Subcutaneous abdominal adipose tissue (tissue), 5 donors: ENCODE results near the gene CEACAM7.

Source experiments
- H3K27ac ChIP-seq: one replicate; pipeline ENCODE4 v1.7.0; 2013; ENCODE audit warnings: low read depth, mild to moderate bottlenecking, inconsistent platforms, low read length, moderate library complexity
- H3K27me3 ChIP-seq, 5 donors: one replicate each; pipeline ENCODE4 v1.7.0; 2013; ENCODE audit warnings: low read length in 5 of 5, inconsistent platforms in 1 of 5; ENCODE audit not compliant: control insufficient read depth in 5 of 5, insufficient read depth in 4 of 5
- H3K36me3 ChIP-seq, 5 donors: one replicate each; pipeline ENCODE4 v1.7.0; 2013; ENCODE audit warnings: low read length in 5 of 5; ENCODE audit not compliant: control insufficient read depth in 5 of 5, insufficient read depth in 5 of 5
- H3K4me1 ChIP-seq, 5 donors: one replicate each; pipeline ENCODE4 v1.7.0; 2013; ENCODE audit warnings: low read length in 5 of 5, mild to moderate bottlenecking in 3 of 5, moderate library complexity in 1 of 5; ENCODE audit not compliant: control insufficient read depth in 5 of 5, insufficient read depth in 5 of 5
- H3K4me3 ChIP-seq, 5 donors: one replicate each; pipeline ENCODE4 v1.7.0; 2013; ENCODE audit warnings: low read length in 5 of 5, low read depth in 1 of 5
- H3K9ac ChIP-seq, 5 donors: one replicate each; pipeline ENCODE4 v1.7.0; 2013; ENCODE audit warnings: low read length in 5 of 5, mild to moderate bottlenecking in 4 of 5, moderate library complexity in 3 of 5
- H3K9me3 ChIP-seq, 5 donors: one replicate each; pipeline ENCODE4 v1.7.0; 2013; ENCODE audit warnings: low read length in 5 of 5; ENCODE audit not compliant: control insufficient read depth in 5 of 5
- donor health status: healthy.
- donor health status: healthy.
- donor health status: healthy.
- donor health status: healthy.
- donor health status: healthy.

CEACAM7 gene

GRCh38 chr19:41688098-41688497 is at the start of gene CEACAM7:
CEACAM7 (minus strand) TSS chr19:41688270; CDS start chr19:41688165, 105 bp downstream.
- Histone ChIP-seq H3K27ac (no peak within 1 kb of the TSS), H3K4me1 (no peaks in the 10 kb centered on the region), H3K4me3 (no peak within 1 kb of the TSS), H3K27me3 (peaks cover 0 to 30% (median 7%) of the 10 kb centered on the region in 5 donors), H3K36me3 (no peaks in the 10 kb centered on the region), H3K9ac (no peak within 1 kb of the TSS), H3K9me3 (peaks cover 0 to 13% (median 3%) of the 10 kb centered on the region in 5 donors)

- Histone ChIP-seq H3K4me1 (no peaks in the 10 kb centered on the region), H3K27ac (no peak overlapping the region), H3K27me3 (peaks cover 0 to 7% (median 3%) of the 10 kb centered on the region in 5 donors), H3K9me3 (no peaks in the 10 kb centered on the region), H3K9ac (no peak overlapping the region), H3K36me3 (no peaks in the 10 kb centered on the region), H3K4me3 (no peak overlapping the region)
Observed at GRCh38 chr19:41735071-41735600, 47.1 kb upstream of the CEACAM7 start.

- no peak overlapping the region for H3K9ac ChIP-seq
- H3K4me3 ChIP-seq, result no peak overlapping the region
- no peaks in the 10 kb centered on the region for H3K36me3 ChIP-seq
- H3K27ac ChIP-seq, result no peak overlapping the region
- H3K4me1 ChIP-seq, result no peaks in the 10 kb centered on the region
- H3K9me3 ChIP-seq, result no peaks in the 10 kb centered on the region
- peaks cover 0 to 7% (median 3%) of the 10 kb centered on the region in 5 donors for H3K27me3 ChIP-seq
Observed at GRCh38 chr19:41734585-41734984, 46.5 kb upstream of the CEACAM7 start.

GRCh38 chr19:41734156-41734555 is 46.1 kb upstream of the CEACAM7 start:
- no peaks in the 10 kb centered on the region for H3K9me3 ChIP-seq
- H3K4me3 ChIP-seq, result no peak overlapping the region
- H3K27ac ChIP-seq, result no peak overlapping the region
- H3K36me3 ChIP-seq, result no peaks in the 10 kb centered on the region
- H3K9ac ChIP-seq, result no peak overlapping the region
- H3K4me1 ChIP-seq, result no peaks in the 10 kb centered on the region
- H3K27me3 ChIP-seq, result peaks cover 0 to 7% (median 3%) of the 10 kb centered on the region in 5 donors

GRCh38 chr19:41726493-41726892 is 38.4 kb upstream of the CEACAM7 start:
- no peak overlapping the region for H3K4me3 ChIP-seq
- H3K27ac ChIP-seq, result no peak overlapping the region
- no peaks in the 10 kb centered on the region for H3K36me3 ChIP-seq
- H3K9ac ChIP-seq, result no peak overlapping the region
- H3K4me1 ChIP-seq, result no peaks in the 10 kb centered on the region
- H3K27me3 ChIP-seq, result peaks cover 3 to 13% (median 8%) of the 10 kb centered on the region in 5 donors
- H3K9me3 ChIP-seq, result no peaks in the 10 kb centered on the region

GRCh38 chr19:41720103-41720502 is 32.0 kb upstream of the CEACAM7 start:
- H3K4me1 ChIP-seq, result no peaks in the 10 kb centered on the region
- H3K9me3 ChIP-seq, result no peaks in the 10 kb centered on the region
- peaks cover 7 to 31% (median 17%) of the 10 kb centered on the region in 5 donors for H3K27me3 ChIP-seq
- H3K27ac ChIP-seq, result no peak overlapping the region
- no peaks in the 10 kb centered on the region for H3K36me3 ChIP-seq
- no peak overlapping the region for H3K9ac ChIP-seq
- no peak overlapping the region for H3K4me3 ChIP-seq

GRCh38 chr19:41718761-41719160 is 30.7 kb upstream of the CEACAM7 start:
- peaks cover 10 to 31% (median 23%) of the 10 kb centered on the region in 5 donors for H3K27me3 ChIP-seq
- H3K36me3 ChIP-seq, result no peaks in the 10 kb centered on the region
- no peaks in the 10 kb centered on the region for H3K4me1 ChIP-seq
- H3K9me3 ChIP-seq, result no peaks in the 10 kb centered on the region
- no peak overlapping the region for H3K4me3 ChIP-seq
- H3K9ac ChIP-seq, result no peak overlapping the region
- no peak overlapping the region for H3K27ac ChIP-seq

GRCh38 chr19:41714598-41714997 is 26.5 kb upstream of the CEACAM7 start:
- H3K27me3 ChIP-seq, result peaks cover 2 to 29% (median 20%) of the 10 kb centered on the region in 5 donors
- no peak overlapping the region for H3K9ac ChIP-seq
- no peaks in the 10 kb centered on the region for H3K36me3 ChIP-seq
- H3K27ac ChIP-seq, result no peak overlapping the region
- H3K9me3 ChIP-seq, result no peaks in the 10 kb centered on the region
- H3K4me1 ChIP-seq, result no peaks in the 10 kb centered on the region
- no peak overlapping the region for H3K4me3 ChIP-seq

GRCh38 chr19:41711376-41712261 is 23.5 kb upstream of the CEACAM7 start:
- Histone ChIP-seq H3K9ac (no peak overlapping the region), H3K4me1 (peaks cover 0 to 5% (median 0%) of the 10 kb centered on the region in 5 donors), H3K4me3 (no peak overlapping the region), H3K27ac (no peak overlapping the region), H3K36me3 (no peaks in the 10 kb centered on the region), H3K9me3 (no peaks in the 10 kb centered on the region), H3K27me3 (peaks cover 9 to 34% (median 32%) of the 10 kb centered on the region in 5 donors)

GRCh38 chr19:41709951-41710645 is 22.0 kb upstream of the CEACAM7 start:
- Histone ChIP-seq H3K9ac (no peak overlapping the region), H3K27me3 (peaks cover 9 to 44% (median 42%) of the 10 kb centered on the region in 5 donors), H3K4me1 (peaks cover 0 to 5% (median 0%) of the 10 kb centered on the region in 5 donors), H3K36me3 (no peaks in the 10 kb centered on the region), H3K27ac (no peak overlapping the region), H3K4me3 (no peak overlapping the region), H3K9me3 (no peaks in the 10 kb centered on the region)
